Measurements from ENCODE around the gene PLK2. TPM values are rescaled to one million over a fixed set of nuclear protein-coding genes. Genes with fewer than 3 reads are reported as not detected.

Gene PLK2
- total and polyA plus RNA-seq, 9 of the 15 experiments (the other 6 are each of a cell fraction or from before 2014, with no cell fraction given) = 0.58 TPM; not detected in 8

- TF ChIP-seq MAFG (tag; conservative IDR thresholded peaks at IDR 0.05) = no peak
- no peak for TF ChIP-seq KDM2B (CRISPR knock-in tag; IDR thresholded peaks at IDR 0.05)
- TF ChIP-seq KLF1 (tag; IDR thresholded peaks at IDR 0.05) = no peak
- TF ChIP-seq THAP7 (CRISPR knock-in tag; IDR thresholded peaks at IDR 0.05) = no peak
- no peak for TF ChIP-seq PTRF (tag; IDR thresholded peaks at IDR 0.05)
Observed at GRCh38 chr5:58450811-58451629, 8.9 kb downstream of the PLK2 start (continued).

- intact Hi-C loops (cut with micrococcal nuclease) (no loop called here), in situ Hi-C loops (cut with MboI) (loop anchor here (25.0 kb wide), 2 partner anchors 663 to 963 kb away; partner anchors contain the start of gene ACTBL2)
- ATAC-seq (no peak), DNase-seq (ENCODE audit: extremely low read depth in 1 of 4, low spot score in 3 of 4) (no peak), FAIRE-seq (no peak)
- no peak overlapping the region for H3K4me3 ChIP-seq
- no TSS peak for BruUV-seq (replicated peaks)
- TF ChIP-seq ZNF174 (CRISPR knock-in tag; IDR thresholded peaks at IDR 0.05) (no peak), ARNT (IDR thresholded peaks at IDR 0.05) (no peak), EGR1 (conservative IDR thresholded peaks at IDR 0.05) (0 out of 2 replicates have a peak, but pooled peaks have one; percentile 12)
- H3K4me2 ChIP-seq (ENCODE audit: insufficient read depth, low read length) = no peak overlapping the region
- no peak overlapping the region for H2AFZ ChIP-seq (ENCODE audit: low read depth, low read length)
- H3K4me1 ChIP-seq (replicated peaks in 1 of 2; ENCODE audit: control insufficient read depth in 2 of 2, insufficient read depth in 2 of 2, low read length in 2 of 2) = no peaks in the 10 kb centered on the region
- no peaks in the 10 kb centered on the region for H3K36me3 ChIP-seq (ENCODE audit: control insufficient read depth, insufficient read depth, low read length)
- no peaks in the 10 kb centered on the region for H3K9me1 ChIP-seq (ENCODE audit: control insufficient read depth, insufficient read depth, low read length)
- POLR2A ChIA-PET = no interaction called here
- H3K9ac ChIP-seq (ENCODE audit: insufficient read depth in 1 of 2, low read depth in 2 of 2, low read length in 2 of 2) = no peak overlapping the region
- CTCF ChIA-PET (ENCODE audit: low intra/inter-chr PET ratio) = no interaction called here
- 0% methylated on average over 3 of the region's 3 CpGs for WGBS (ENCODE audit: insufficient coverage, low coverage, missing lambda C conversion rate)
- H4K20me1 ChIP-seq (replicated peaks; ENCODE audit: control insufficient read depth, insufficient read depth, low read length) = no peaks in the 10 kb centered on the region
- no peaks in the 10 kb centered on the region for H3K27me3 ChIP-seq (ENCODE audit: control insufficient read depth in 2 of 2, insufficient read depth in 2 of 2, low read length in 2 of 2)
- H3K27ac ChIP-seq (ENCODE audit: extremely low read depth, low read depth, low read length) = no peak overlapping the region
- no peaks in the 10 kb centered on the region for H3K79me2 ChIP-seq (ENCODE audit: control insufficient read depth, insufficient read depth, low read length)
- H3K9me3 ChIP-seq (replicated peaks; ENCODE audit: control insufficient read depth, insufficient read depth, low read depth, low read length) = no peaks in the 10 kb centered on the region
Observed at GRCh38 chr5:58450018-58450417, 9.9 kb downstream of the PLK2 start.
